Measurements from ENCODE around the gene S100A11.

- TF ChIP-seq CTCF (IDR thresholded peaks at IDR 0.05), result no peak
- no peak for TF ChIP-seq POLR2A (IDR thresholded peaks at IDR 0.05)
Observed at GRCh38 chr1:152035539-152036266, 1.1 kb downstream of the S100A11 start.

All from ovary (tissue), 3 donors.